ENCODE measurements around the gene ZNF860. TPM values are rescaled to one million over a fixed set of nuclear protein-coding genes. Genes with fewer than 3 reads are reported as not detected.

Gene ZNF860
- total RNA-seq, 1 experiment from 2014 or later = 8.9 TPM

DNA sequence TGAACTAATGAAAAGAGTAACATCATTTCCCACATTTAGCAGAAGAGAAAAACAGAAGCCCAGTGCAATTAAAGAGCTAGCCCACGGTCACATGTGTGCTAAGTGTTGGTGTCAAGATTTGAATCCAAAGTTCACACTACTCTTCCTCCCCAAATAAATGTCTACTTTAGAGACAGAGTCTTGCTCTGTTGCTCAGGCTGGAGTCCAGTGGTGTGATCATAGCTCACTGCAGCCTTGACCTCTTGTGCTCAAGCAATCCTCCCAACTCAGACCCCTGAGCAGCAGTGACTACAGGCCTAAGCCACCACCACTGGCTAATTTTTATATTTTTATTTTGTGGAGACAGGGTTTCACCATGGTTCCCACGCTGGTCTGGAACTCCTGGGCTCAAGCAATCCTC, 5.2 kb upstream of the ZNF860 start:
- Histone ChIP-seq H3K27me3 (ENCODE audit: control insufficient read depth, insufficient read depth, low read length) (no peaks in the 10 kb centered on the region), H3K4me1 (ENCODE audit: control insufficient read depth, insufficient read depth, low read length) (peaks cover 64% of the 10 kb centered on the region), H3K36me3 (ENCODE audit: control insufficient read depth, insufficient read depth, low read length) (no peaks in the 10 kb centered on the region), H3K4me3 (ENCODE audit: low read depth in 2 of 2, low read length in 2 of 2) (no peak overlapping the region), H3K9me3 (ENCODE audit: control insufficient read depth, insufficient read depth, low read depth, low read length) (no peaks in the 10 kb centered on the region), H3K27ac (ENCODE audit: low read length) (peak overlapping the region; percentile 99)
- CTCF ChIA-PET = no interaction called here
- BruUV-seq (replicated peaks) = no TSS peak
- ATAC-seq (no peak), DNase-seq (ENCODE audit: low read depth, low spot score) (no peak)
- in situ Hi-C loops (cut with HindIII; ENCODE audit: low pct_unique_long_range_greater_than_20kb, low sequenced_read_pairs) = no loop called here
- no peak for TF ChIP-seq POLR2AphosphoS5 (IDR thresholded peaks at IDR 0.05; ENCODE audit: low read depth, low read length)
- TF ChIP-seq, protein P1, sequence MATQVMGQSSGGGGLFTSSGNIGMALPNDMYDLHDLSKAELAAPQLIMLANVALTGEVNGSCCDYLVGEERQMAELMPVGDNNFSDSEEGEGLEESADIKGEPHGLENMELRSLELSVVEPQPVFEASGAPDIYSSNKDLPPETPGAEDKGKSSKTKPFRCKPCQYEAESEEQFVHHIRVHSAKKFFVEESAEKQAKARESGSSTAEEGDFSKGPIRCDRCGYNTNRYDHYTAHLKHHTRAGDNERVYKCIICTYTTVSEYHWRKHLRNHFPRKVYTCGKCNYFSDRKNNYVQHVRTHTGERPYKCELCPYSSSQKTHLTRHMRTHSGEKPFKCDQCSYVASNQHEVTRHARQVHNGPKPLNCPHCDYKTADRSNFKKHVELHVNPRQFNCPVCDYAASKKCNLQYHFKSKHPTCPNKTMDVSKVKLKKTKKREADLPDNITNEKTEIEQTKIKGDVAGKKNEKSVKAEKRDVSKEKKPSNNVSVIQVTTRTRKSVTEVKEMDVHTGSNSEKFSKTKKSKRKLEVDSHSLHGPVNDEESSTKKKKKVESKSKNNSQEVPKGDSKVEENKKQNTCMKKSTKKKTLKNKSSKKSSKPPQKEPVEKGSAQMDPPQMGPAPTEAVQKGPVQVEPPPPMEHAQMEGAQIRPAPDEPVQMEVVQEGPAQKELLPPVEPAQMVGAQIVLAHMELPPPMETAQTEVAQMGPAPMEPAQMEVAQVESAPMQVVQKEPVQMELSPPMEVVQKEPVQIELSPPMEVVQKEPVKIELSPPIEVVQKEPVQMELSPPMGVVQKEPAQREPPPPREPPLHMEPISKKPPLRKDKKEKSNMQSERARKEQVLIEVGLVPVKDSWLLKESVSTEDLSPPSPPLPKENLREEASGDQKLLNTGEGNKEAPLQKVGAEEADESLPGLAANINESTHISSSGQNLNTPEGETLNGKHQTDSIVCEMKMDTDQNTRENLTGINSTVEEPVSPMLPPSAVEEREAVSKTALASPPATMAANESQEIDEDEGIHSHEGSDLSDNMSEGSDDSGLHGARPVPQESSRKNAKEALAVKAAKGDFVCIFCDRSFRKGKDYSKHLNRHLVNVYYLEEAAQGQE (IDR thresholded peaks at IDR 0.05; ENCODE audit: insufficient read depth in 1 of 2, low read depth in 2 of 2, low read length in 1 of 2) = no peak
- no peak for TF ChIP-seq TCF7L2 (IDR thresholded peaks at IDR 0.05; ENCODE audit: low read depth, low read length)
- TF ChIP-seq, protein P2, sequence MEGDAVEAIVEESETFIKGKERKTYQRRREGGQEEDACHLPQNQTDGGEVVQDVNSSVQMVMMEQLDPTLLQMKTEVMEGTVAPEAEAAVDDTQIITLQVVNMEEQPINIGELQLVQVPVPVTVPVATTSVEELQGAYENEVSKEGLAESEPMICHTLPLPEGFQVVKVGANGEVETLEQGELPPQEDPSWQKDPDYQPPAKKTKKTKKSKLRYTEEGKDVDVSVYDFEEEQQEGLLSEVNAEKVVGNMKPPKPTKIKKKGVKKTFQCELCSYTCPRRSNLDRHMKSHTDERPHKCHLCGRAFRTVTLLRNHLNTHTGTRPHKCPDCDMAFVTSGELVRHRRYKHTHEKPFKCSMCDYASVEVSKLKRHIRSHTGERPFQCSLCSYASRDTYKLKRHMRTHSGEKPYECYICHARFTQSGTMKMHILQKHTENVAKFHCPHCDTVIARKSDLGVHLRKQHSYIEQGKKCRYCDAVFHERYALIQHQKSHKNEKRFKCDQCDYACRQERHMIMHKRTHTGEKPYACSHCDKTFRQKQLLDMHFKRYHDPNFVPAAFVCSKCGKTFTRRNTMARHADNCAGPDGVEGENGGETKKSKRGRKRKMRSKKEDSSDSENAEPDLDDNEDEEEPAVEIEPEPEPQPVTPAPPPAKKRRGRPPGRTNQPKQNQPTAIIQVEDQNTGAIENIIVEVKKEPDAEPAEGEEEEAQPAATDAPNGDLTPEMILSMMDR (IDR thresholded peaks at IDR 0.05) = no peak
- no peak for TF ChIP-seq SIN3A (IDR thresholded peaks at IDR 0.05; ENCODE audit: borderline replicate concordance, insufficient read depth, low read depth, low read length)
- intact Hi-C loops (cut with micrococcal nuclease; ENCODE audit: unreplicated experiment) = no loop called here
- POLR2A ChIA-PET = no interaction called here

DNA sequence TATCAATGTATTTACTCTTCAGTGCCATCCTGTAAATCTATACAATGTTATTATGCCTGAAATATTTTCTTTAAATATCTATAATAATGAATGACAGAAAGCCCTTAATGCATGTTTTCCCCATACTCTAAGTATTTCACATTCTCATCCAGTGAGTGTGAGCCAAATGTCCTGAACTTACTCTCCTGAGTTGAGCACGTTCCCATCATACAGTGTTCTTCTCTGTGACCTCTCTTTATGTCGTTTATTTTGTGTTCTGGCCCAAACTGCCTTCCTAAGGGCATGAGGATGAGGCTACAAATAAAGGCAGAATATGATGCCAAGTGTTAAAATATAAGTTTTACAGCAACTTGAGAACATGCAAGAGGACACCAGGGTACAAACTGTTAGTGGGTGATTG, 3.8 kb upstream of the ZNF860 start:
- intact Hi-C loops (cut with micrococcal nuclease; ENCODE audit: unreplicated experiment) = no loop called here
- H3K4me3 ChIP-seq (ENCODE audit: low read depth in 2 of 2, low read length in 2 of 2) = peak overlapping the region; percentile 63 to 83; a peak in 3 of 4 replicates
- CTCF ChIA-PET = interaction anchor here (0.6 kb wide), 1 partner anchor 8 kb away, joined by 3 read pairs; no protein-coding TSS in a partner anchor
- TF ChIP-seq TCF7L2 (IDR thresholded peaks at IDR 0.05; ENCODE audit: low read depth, low read length) = no peak
- TF ChIP-seq, protein P2 (IDR thresholded peaks at IDR 0.05) = no peak
- TF ChIP-seq, protein P1 (IDR thresholded peaks at IDR 0.05; ENCODE audit: insufficient read depth in 1 of 2, low read depth in 2 of 2, low read length in 1 of 2) = no peak
- no peak for TF ChIP-seq POLR2AphosphoS5 (IDR thresholded peaks at IDR 0.05; ENCODE audit: low read depth, low read length)
- no peak for TF ChIP-seq SIN3A (IDR thresholded peaks at IDR 0.05; ENCODE audit: borderline replicate concordance, insufficient read depth, low read depth, low read length)
- DNase-seq (ENCODE audit: low read depth, low spot score) (no peak), ATAC-seq (no peak)
- H3K27ac ChIP-seq (ENCODE audit: low read length) = peak overlapping the region; percentile 99
- BruUV-seq (replicated peaks) = no TSS peak
- H3K9me3 ChIP-seq (ENCODE audit: control insufficient read depth, insufficient read depth, low read depth, low read length) = no peaks in the 10 kb centered on the region
- POLR2A ChIA-PET = no interaction called here
- in situ Hi-C loops (cut with HindIII; ENCODE audit: low pct_unique_long_range_greater_than_20kb, low sequenced_read_pairs) = no loop called here
- no peaks in the 10 kb centered on the region for H3K36me3 ChIP-seq (ENCODE audit: control insufficient read depth, insufficient read depth, low read length)
- H3K4me1 ChIP-seq (ENCODE audit: control insufficient read depth, insufficient read depth, low read length) = peaks cover 58% of the 10 kb centered on the region
- no peaks in the 10 kb centered on the region for H3K27me3 ChIP-seq (ENCODE audit: control insufficient read depth, insufficient read depth, low read length)

All from Panc1 (cell line).